Measurements from ENCODE around the gene NELL1. TPM values are rescaled to one million over a fixed set of nuclear protein-coding genes. Genes with fewer than 3 reads are reported as not detected.

The NELL1 gene
- polyA plus RNA-seq, 2 of the 4 experiments (the other 2 are of a cell fraction): not detected

DNA sequence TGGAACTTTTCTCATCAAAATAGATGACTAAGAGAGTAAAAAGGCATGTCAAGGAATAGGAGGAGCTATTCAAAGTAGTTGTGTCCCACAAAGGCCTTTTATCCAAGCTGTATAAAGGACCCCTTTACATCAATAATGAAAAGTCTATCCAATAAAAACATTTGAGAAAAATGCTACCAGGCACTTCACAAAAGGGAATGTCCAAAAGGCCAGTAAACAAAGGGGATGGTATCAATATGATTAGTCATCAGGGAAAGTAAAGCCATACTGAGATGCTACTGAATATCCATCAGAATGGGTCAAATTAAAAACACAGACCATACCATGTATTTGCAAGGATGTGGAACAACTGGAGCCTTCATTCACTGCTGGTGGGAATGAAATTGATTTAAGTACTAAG is 224.9 kb downstream of the NELL1 start:
- no peak for FAIRE-seq

GRCh38 chr11:20909995-20910726 is 240.8 kb downstream of the NELL1 start:
- no peaks in the 10 kb centered on the region for H3K9me3 ChIP-seq
- TF ChIP-seq MYC (IDR thresholded peaks at IDR 0.05; ENCODE audit: borderline replicate concordance, low read length): no peak
- H3K4me3 ChIP-seq: no peak overlapping the region
- no peak overlapping the region for H3K4me2 ChIP-seq
- ATAC-seq (no peak), DNase-seq (ENCODE audit: low read depth in 1 of 2, low spot score in 1 of 2) (no peak), FAIRE-seq (no peak)
- H3K4me1 ChIP-seq: no peaks in the 10 kb centered on the region
- POLR2A ChIA-PET: no interaction called here
- CTCF ChIA-PET: no interaction called here
- 15% methylated on average over 6 of the region's 7 CpGs for WGBS (ENCODE audit: missing lambda C conversion rate)
- no peak overlapping the region for H3K27ac ChIP-seq

More for the DNA sequence above, 224.9 kb downstream of the NELL1 start:
- H3K4me1 ChIP-seq: no peaks in the 10 kb centered on the region
- ChIA-PET POLR2A (no interaction called here), CTCF (interaction anchor here (0.8 kb wide), 1 partner anchor 19 kb away, joined by 3 read pairs; no protein-coding TSS in a partner anchor)
- no peak overlapping the region for H3K4me3 ChIP-seq
- DNase-seq (ENCODE audit: low read depth in 1 of 2, low spot score in 1 of 2): no peak
- no peak for ATAC-seq
- no peak overlapping the region for H3K4me2 ChIP-seq
- no peak overlapping the region for H3K27ac ChIP-seq
- H3K9me3 ChIP-seq: no peaks in the 10 kb centered on the region
- TF ChIP-seq EHMT2 (IDR thresholded peaks at IDR 0.05; ENCODE audit: low read depth) (no peak), KDM5A (IDR thresholded peaks at IDR 0.05) (no peak), TFCP2L1 (CRISPR knock-in tag; IDR thresholded peaks at IDR 0.05) (no peak), SREBF2 (IDR thresholded peaks at IDR 0.05) (no peak), ESRRA (IDR thresholded peaks at IDR 0.05; ENCODE audit: borderline replicate concordance, low read length) (no peak), CEBPB (IDR thresholded peaks at IDR 0.05) (no peak), ZFP36 (IDR thresholded peaks at IDR 0.05; ENCODE audit: borderline replicate concordance, partially characterized antibody) (no peak), E2F6 (IDR thresholded peaks at IDR 0.05; ENCODE audit: borderline replicate concordance, low read depth) (no peak), JUNB (IDR thresholded peaks at IDR 0.05) (no peak), RCOR1 (IDR thresholded peaks at IDR 0.05; ENCODE audit: low read depth, low read length) (no peak), FOSL2 (IDR thresholded peaks at IDR 0.05) (no peak), FOSL2 (CRISPR knock-in tag; IDR thresholded peaks at IDR 0.05) (no peak), MAZ (IDR thresholded peaks at IDR 0.05; ENCODE audit: borderline replicate concordance, low read depth, low read length) (no peak), NPAS2 (CRISPR knock-in tag; IDR thresholded peaks at IDR 0.05; ENCODE audit: borderline replicate concordance) (no peak), PHF8 (IDR thresholded peaks at IDR 0.05; ENCODE audit: borderline replicate concordance, low read depth) (no peak), TP53 (CRISPR knock-in tag; IDR thresholded peaks at IDR 0.05) (no peak)
- TF ChIP-seq, protein P1, sequence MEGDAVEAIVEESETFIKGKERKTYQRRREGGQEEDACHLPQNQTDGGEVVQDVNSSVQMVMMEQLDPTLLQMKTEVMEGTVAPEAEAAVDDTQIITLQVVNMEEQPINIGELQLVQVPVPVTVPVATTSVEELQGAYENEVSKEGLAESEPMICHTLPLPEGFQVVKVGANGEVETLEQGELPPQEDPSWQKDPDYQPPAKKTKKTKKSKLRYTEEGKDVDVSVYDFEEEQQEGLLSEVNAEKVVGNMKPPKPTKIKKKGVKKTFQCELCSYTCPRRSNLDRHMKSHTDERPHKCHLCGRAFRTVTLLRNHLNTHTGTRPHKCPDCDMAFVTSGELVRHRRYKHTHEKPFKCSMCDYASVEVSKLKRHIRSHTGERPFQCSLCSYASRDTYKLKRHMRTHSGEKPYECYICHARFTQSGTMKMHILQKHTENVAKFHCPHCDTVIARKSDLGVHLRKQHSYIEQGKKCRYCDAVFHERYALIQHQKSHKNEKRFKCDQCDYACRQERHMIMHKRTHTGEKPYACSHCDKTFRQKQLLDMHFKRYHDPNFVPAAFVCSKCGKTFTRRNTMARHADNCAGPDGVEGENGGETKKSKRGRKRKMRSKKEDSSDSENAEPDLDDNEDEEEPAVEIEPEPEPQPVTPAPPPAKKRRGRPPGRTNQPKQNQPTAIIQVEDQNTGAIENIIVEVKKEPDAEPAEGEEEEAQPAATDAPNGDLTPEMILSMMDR (IDR thresholded peaks at IDR 0.05): no peak
- TF ChIP-seq, protein P2, sequence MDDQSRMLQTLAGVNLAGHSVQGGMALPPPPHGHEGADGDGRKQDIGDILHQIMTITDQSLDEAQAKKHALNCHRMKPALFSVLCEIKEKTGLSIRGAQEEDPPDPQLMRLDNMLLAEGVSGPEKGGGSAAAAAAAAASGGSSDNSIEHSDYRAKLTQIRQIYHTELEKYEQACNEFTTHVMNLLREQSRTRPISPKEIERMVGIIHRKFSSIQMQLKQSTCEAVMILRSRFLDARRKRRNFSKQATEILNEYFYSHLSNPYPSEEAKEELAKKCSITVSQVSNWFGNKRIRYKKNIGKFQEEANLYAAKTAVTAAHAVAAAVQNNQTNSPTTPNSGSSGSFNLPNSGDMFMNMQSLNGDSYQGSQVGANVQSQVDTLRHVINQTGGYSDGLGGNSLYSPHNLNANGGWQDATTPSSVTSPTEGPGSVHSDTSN (IDR thresholded peaks at IDR 0.05): no peak
- TF ChIP-seq, protein P3, sequence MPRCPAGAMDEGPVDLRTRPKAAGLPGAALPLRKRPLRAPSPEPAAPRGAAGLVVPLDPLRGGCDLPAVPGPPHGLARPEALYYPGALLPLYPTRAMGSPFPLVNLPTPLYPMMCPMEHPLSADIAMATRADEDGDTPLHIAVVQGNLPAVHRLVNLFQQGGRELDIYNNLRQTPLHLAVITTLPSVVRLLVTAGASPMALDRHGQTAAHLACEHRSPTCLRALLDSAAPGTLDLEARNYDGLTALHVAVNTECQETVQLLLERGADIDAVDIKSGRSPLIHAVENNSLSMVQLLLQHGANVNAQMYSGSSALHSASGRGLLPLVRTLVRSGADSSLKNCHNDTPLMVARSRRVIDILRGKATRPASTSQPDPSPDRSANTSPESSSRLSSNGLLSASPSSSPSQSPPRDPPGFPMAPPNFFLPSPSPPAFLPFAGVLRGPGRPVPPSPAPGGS (IDR thresholded peaks at IDR 0.05): no peak
- TF ChIP-seq, protein P4, sequence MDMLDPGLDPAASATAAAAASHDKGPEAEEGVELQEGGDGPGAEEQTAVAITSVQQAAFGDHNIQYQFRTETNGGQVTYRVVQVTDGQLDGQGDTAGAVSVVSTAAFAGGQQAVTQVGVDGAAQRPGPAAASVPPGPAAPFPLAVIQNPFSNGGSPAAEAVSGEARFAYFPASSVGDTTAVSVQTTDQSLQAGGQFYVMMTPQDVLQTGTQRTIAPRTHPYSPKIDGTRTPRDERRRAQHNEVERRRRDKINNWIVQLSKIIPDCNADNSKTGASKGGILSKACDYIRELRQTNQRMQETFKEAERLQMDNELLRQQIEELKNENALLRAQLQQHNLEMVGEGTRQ (IDR thresholded peaks at IDR 0.05): no peak

All from A549 (cell line).